NCI-H1436 treated with DMSO at 0.1 percent for 48 hours (cell line): Measurements from ENCODE around the gene ATP1A2.
"Not testable (repeated sequence)": the region's sequence is repeated elsewhere in the genome, so short reads cannot be mapped to it uniquely, and the experiment has no call there.

ENCODE experiments used
- DNase-seq: peaks from one replicate; lab custom pipeline; 2025; lab: John Stamatoyannopoulos, UW

The ATP1A2 gene

DNA sequence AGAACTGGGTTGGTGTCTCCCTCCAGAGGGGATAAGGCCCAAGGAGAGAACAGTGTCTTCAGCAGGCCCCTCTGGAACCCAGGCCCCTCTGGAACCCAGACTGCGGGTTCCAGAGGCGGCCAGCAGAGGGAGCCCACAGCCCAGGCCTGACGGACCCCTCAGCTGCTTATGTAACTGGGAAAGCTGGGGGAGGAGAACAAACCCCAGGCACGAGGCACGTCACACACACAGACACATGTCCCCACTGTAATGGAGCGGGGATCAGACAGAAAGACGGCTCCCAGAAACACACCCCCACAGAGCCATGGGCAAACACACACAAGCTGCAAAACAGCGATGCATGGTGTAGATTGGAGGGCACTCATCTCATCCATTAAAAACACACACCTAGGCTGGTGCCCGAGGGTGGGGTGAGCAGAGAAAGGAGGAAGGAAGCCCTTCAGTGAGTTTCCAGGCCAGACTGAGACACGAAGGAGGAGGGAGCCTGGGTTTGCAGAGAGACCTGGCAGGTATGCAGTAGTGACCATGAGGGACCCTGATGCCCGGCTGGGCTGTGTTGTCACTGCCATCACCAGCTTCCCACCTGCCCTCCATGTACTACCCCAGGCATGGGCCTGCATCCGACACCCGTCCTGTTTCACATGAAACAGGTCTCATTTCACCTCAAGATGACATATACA is 14.4 kb upstream of the ATP1A2 start:
- DNase-seq: peak; percentile 51

DNA sequence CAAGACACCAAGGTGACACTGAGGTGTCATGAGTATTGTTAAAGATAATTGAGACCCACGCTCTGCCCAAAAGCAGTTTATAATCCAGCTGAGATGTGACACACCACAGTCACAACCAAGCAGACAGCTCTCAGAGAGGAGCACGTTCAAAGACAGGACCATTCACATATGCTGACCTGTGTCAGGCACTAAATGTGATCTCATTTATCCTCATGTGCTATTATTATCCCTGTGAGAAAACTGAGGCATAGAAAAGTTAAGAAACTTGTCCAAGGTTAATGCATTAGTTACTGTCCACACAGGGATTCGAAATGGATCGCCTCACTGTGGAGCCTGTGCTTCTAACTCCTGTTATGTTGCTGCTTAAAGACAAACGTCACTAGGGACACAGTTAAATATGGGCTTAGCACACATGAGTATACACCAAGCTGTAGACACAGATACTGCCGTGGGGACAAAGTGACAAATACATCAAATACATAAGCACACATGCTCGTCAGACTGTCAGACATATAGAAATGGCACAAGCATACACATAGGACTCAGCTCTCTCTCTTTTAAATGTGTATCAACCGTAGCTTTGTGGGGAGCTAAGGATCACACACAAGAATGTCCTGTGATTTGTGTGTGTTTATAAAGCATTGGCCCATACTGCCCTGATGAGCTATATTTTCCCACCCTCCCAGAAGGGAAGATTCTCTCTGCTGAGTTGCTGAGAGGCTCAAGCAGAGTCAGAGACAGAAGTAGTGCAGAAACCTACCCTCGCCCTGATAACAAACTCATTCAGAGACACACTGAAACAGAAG is 13.6 kb upstream of the ATP1A2 start:
- no peak for DNase-seq

DNA sequence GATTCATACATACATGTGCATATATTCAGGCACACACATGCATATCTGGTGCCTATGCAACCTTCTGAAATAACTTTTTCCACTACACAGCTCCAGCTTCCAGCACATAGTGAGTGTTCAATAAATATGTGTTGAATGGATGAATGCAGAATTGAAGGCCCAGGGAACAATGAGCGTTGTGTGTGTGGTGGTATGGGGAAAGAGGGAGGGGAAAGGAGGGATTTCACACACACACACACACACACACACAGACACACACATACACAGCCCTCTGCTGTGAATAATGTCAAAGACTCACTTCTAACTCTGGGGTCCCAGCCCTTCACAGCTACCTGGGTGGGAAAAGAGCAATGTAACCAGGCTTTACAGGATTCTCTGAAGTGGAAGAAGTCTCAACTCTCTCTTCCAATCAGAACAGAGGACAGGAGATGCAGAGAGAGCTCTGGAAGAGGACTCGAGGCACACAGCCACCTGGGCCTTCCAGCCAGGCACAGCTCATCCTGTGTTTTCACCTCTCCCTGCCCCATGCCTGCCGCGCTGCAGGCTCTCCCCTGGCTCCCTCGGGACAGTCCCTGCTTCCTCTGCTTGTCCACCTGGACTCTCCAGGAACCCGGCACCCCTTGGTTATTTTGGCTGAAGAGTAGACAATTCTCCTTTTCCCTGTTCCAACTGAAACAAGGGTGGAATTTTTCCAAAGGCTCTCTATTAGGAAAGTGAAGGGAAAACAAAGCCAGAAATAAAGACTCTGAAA is 11.7 kb upstream of the ATP1A2 start:
- DNase-seq: no peak

DNA sequence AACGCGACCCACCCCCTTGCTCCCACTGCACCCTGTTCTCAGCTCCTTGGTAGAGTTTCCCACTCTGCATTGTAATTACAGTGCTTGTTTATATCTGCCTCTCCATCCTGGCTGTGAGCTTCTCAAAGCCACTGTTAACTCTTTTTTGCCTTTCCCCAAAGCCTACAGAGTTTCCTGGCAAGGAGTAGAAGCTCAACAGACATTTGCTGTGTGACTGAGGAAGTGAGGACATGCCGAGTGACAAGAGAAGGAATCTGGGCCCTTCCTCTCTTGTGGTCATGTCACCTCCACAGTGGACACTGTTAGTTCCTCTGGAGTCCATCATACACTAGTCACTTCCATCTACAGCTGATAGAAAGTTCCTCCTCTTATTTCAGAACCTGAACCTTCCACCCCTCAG is 11.1 kb upstream of the ATP1A2 start:
- no peak for DNase-seq

DNA sequence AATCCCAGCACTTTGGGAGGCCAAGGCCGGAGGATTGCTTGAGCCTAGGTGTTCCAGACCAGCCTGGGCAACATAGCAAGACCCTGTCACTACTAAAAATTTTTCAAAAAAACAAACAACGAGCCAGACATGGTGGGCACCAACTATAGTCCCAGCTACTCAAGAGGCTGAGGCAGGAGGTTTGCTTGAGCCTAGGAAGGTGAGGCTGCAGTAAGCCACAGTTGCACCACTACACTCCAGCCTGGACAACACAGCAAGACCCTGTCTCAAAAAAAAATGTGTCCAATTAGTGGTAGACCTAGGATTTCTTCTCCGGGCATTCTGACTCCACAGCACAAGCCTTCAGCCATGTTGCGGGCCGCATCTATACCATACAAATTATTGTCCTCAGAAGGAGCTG is 10.4 kb upstream of the ATP1A2 start:
- DNase-seq: no peak

DNA sequence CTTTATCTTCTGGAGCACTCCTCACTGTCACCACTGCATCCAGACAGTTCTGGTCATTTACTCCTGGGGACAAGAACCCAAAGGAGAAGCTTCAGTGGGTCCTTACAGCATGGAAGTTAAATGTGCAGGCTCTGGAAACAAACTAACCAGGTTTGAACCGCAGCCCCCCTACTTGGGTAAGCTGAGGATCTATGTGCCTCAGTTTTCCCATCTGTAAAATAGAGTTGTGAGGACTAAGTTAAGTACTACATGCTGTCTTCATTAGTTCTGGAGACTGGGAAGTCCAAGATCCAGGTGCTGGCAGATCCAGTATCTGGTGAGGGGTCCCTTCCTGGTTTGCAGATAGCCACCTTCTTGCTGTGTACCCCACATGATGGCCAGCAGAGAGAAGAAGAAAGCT is 8.0 kb upstream of the ATP1A2 start:
- DNase-seq: no peak

DNA sequence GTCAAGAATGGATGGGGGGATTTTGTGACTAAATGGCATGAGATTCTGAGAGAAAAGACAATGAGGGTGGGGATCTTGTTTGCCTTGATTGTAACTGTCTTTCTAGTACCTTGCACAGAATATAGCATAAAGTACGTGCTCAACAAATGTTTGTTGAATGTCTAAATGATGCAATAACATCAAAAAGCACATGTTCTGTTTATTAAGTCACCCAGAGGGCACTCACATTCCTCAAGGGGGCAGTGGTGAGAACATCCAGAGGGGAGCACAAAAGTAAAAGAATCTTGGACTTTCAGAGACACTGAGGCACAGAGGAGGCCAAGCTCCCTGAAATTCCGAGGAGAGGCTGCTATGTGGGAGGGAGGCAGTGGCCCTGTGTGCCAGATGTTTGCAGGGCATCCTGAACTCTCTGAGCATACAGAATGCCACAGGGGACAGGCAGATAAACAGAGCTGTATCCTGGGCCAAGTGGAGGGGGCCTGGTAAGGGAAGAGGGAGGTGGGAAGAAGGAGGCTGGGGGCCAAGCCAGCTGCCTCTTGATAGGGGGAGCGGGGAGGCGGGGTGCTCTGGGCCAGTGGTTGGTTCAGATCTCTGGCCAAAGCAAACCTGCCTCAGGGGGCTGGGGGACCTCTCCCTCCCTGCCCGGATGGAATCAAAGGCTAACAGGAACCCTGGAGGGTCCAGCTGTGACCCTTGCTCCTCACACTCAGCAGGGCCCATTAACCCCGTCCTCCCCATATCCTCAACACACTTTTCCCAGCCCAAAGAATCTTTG is 6.5 kb upstream of the ATP1A2 start:
- DNase-seq: no peak

DNA sequence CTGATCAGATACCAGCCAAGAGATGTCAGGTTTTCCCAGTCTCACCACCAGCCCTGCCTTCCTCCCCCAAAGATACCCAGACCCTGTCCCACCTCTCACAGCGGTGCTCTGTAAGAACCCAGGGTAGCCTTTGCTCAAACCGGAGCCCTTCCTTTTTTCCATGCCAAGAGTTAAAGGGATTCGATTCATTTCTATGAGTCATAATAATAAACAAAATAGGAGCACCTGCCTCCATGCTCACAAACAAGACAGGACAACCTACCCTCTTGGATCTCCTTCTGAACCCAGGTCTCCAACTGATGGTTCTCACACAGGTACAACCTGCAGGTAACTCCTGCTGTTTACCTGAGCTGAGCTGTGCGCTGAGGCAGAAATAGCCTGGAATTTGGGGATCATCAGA is 5.9 kb upstream of the ATP1A2 start:
- DNase-seq: no peak

DNA sequence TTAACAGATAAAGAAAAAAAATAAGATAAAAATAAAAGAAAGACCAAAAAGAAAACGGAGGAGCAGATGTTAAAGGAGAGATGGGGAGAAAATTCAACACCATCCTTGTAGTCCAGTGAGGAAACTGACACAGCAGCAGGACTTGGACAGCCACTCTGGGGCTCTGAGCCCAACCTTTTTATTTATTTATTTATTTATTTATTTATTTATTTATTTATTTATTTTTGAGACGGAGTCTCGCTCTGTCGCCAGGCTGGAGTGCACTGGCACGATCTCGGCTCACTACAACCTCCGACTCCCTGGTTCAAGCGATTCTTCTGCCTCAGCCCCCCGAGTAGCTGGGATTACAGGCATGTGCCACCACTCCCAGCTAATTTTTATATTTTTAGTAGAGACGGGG is 4.1 kb upstream of the ATP1A2 start:
- not testable (repeated sequence) for DNase-seq

DNA sequence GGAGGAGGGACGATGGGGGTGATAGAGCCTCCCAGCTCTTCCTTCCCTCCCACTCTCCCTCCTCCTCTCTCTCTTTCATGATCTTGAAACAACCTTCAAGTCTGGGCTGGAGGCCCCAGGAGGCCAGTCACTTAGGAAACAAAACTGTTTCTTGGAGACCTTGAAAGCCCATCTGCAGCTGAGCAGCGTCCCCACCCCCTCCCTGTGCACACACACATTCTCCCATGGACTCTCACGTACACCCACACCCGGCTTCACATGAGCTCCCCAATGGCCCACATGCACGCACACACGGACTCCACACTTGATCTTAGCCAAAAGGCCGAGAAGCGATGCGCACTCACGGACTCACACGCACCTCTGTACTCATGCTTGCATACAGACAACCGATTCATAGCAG is 3.2 kb upstream of the ATP1A2 start:
- no peak for DNase-seq

DNA sequence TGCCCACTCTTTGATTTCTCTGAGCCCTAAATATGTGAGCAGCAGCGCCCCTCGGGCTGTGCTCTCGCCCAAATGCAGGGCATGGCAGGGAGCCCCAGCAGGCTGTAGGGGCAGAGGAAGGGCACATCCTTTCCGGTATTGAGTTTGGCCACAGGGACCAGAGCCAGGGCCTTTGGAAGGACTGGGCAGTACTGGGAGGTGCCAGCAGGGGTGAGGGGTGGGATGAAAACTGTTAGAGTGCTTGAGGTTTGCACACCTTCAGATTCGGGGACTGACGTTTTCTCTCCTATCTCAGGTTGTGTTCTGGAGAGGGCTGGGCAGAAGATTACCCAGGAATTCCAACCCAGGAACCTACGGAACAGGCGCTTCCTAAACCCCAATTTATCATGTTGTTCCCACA is 2.2 kb upstream of the ATP1A2 start:
- DNase-seq: no peak

DNA sequence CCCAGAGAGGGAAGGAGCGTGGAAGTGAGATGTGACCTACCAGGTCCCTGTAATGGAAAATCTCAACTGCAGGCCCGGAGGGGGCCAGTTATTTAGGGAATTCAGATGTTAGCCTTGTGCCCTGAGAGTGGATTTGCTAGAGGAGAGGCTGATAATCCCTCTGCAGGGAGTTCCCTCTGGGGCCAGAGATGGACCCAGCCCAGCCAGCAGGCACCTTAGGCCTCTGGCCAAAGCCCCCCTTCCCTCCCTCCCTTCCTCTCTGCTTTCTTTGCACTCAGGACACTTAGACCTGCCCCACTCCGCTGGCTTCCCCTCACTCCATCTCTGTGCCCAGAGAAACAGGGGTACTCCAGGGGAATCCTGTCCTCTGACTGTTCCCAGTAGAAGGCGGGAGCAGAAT is 1.5 kb upstream of the ATP1A2 start:
- no peak for DNase-seq

DNA sequence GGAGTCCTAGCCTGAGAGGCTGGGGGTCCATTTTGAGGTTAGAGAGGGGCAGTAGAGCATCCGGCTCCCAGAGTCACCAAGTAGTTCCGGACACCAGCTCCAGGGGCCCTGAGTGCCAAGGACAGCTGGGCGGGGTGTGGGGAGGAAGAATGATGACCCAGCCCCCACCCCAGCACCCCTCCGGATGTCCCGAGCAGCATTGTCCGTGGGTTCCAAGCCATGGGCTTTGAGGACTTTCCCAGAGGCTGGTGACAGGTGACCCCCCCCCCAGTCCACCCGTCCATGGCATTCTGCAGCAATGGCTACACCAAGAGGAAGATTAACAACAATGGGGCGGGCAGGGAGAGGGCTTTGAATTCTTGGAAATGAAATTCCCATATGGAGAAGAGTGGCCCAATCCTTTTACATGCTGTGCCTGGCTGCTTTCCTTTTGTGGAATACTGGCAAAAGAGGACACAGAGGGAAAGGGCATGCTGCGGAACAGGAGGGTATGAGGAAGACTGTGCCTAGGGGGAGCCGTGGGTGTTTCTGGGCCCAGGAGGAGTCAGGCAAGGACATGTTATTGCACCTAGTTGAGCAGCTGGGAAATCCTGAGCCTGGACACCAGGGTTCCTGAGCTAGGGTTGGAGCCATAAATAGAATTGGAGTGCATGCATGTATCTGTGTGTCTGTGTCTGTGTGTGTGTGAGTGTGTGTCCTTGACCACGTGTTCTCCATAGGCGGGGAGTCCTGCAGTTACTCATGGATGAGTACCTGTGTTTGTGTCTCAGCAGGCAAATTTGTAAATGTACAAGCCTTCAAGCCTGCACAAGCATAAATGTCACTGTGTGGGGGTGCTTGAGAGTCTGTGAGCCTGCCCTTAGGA is 956 bp downstream of the ATP1A2 start:
- no peak for DNase-seq

DNA sequence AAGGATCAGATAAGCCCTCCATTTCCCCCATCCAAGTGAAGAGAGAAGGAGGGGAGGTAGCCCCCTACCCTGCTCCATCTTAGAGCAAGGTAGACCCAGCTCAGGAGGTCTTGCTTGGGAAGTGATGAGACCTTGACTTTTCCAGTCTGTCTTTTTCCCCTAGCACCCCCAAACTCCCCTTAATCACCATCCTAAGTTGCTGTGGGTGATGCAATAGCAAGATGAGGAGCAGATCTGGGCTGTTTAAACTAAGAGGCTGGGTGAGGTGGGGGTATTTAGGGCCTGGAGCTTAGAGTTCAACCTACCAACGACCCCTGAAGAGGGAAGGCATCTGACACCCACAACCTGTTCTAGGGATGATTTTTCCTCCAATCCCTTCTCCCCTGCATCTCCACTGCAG is 1.7 kb downstream of the ATP1A2 start:
- no peak for DNase-seq

DNA sequence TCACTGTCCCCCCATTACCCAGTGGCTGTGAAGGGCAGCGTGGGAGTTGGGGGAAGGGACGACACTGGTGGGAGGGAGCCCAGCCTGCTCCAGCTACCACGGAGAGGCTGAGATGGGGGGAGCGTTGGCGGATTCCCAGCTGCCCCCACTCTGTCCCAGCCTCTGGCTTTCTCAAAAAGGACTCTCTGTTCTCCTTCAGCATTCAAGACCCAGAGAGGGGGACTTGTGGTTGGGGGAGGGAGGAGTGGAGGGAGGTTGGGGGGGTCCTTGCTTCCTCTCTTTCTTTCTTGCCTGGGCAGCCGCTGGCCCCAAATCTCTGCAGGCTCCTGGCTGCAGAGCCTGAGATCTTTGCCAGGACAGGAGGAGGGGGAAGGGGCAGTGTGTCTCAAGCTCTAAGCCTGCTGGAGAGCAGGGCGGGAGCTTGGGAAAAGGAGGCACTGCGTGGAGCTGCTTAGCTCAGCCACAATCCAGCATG is 2.2 kb downstream of the ATP1A2 start:
- no peak for DNase-seq

DNA sequence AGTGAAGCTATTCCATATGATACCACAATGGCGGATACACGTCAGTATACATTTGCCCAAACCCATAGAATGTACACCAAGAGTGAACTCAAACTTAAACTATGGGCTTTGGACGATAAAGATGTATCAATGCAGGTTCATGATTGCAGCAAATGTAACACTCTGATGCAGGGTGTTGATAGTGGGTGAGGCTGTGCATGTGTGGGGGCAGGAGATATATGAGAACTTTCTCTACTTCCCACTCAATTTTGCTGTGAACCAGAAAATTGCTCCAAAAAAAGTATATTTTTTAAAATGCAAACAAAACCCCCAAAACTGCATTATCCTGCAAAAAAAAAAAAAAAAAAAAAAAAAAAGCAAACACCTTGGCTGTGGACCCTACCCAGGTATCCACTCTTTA is 3.4 kb downstream of the ATP1A2 start:
- DNase-seq: no peak

DNA sequence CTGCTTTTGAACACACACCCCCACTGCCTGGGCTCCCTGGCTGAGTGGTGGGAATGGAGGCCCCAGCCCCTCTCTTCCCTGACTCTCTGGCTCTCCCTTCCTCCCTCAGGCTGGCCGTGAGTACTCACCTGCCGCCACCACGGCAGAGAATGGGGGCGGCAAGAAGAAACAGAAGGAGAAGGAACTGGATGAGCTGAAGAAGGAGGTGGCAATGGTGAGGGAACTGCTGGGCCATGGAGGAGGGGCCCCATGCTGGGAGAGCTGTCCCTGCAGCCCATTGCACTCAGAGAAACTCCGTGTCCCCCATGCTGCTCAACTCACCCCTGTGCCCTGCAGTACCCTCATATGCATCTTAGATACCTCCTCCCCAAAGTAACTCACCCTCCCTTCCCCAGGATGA is 5.2 kb downstream of the ATP1A2 start:
- DNase-seq: no peak

DNA sequence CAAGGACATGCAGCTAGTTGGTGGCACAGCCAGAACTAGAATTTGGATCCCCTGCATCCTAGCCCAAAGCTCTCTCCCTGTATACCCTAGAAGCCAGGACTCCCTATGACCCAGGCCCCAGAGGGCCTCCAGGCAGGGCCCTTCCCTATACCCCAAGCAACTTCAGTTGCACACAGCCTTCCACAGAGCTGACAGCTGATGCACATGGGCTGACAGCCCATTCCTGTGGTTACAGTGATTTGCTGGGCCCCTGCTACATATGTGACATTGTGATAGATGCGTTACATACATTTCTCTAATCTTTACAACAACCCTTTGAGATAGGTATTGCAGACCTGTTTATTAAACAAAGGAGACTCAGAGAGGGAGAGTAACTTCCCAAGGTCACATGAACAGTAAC is 5.8 kb downstream of the ATP1A2 start:
- DNase-seq: no peak

DNA sequence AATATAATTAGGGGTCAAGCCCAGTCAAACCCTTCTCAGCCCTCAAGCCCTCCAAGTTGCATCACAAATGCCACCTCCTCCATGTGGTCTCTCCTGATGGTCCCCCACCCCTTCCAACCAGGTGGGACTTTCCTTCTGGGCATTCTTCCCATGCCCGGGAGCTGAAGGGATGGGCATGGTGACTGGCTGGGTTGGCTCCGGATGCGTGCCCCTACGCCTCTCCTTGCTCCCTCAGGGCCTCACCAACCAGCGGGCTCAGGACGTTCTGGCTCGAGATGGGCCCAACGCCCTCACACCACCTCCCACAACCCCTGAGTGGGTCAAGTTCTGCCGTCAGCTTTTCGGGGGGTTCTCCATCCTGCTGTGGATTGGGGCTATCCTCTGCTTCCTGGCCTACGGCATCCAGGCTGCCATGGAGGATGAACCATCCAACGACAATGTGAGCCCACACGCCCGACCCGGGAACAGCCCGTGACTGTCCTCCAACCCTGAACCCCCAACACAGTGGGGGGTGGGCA is 7.5 kb downstream of the ATP1A2 start:
- DNase-seq: no peak

DNA sequence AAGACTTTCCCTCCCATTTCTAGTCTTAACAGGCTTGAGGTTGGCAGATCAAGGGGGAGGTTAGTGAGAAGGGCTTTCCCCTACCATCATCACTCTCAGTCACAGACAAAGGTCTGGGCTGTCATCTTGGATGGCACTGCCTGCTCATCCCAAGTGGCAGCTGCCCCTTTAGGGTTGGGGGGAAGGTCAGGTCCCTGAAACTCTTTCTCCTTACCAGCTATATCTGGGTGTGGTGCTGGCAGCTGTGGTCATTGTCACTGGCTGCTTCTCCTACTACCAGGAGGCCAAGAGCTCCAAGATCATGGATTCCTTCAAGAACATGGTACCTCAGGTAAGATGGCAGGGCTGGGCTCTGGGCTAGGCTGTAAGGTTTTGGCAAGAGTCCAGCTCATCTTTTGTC is 8.2 kb downstream of the ATP1A2 start:
- DNase-seq: no peak
